ENCODE data around the gene FAM107B.
A peak's percentile ranks its signal among the peaks of the same experiment; 100 is the strongest.

The FAM107B gene

DNA sequence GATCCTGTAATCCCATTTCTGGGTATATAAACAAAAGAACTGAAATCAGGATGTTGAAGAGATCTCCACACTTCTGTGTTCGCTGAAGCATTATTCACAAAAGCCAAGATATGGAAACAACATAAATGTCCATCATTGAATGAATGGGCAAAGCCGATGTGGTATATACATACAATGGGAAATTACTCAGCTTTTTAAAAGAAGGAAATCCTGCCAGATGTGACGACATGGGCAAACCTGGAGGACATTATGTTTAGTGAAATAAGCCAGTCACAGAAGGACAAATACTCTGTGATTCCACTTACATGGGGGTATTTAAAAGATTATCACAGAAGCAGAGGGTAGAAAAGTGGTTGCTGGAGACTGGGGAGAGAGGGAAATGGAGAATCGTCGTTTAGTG lies 23.9 kb upstream of the FAM107B start:
- no peaks in the 10 kb centered on the region for H3K36me3 Mint-ChIP-seq
- no peak overlapping the region for H3K27ac Mint-ChIP-seq
- no peaks in the 10 kb centered on the region for H3K9me3 Mint-ChIP-seq
- no peak overlapping the region for H3K4me3 Mint-ChIP-seq
- H3K27me3 Mint-ChIP-seq: no peaks in the 10 kb centered on the region
- peaks cover 36% of the 10 kb centered on the region for H3K4me1 Mint-ChIP-seq
- no peak for ATAC-seq

DNA sequence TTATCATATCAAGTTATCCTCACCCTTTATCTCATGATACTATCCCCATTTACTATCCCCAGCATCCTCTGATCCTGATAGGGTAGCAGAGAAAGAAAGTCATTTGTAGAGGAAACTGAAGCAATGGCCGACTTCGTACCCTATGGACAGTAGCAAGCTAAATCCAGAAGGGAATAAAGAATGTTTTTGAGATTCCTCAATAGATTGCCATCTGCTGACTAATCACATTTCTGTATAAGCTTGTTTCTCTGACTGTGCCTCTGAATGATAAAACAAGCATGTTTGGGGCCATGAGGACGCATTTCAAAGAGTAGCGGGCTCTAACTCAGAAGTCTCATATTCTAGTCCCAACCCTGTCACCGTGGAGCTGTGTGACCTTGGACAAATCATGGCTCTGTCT lies 13.2 kb upstream of the FAM107B start:
- Mint-ChIP-seq H3K27ac (no peak overlapping the region), H3K27me3 (peaks cover 9% of the 10 kb centered on the region), H3K36me3 (no peaks in the 10 kb centered on the region), H3K4me1 (no peaks in the 10 kb centered on the region), H3K9me3 (peaks cover 10% of the 10 kb centered on the region), H3K4me3 (no peak overlapping the region)
- ATAC-seq: no peak

GRCh38 chr10:14784459-14785055 lies 9.9 kb upstream of the FAM107B start:
- Mint-ChIP-seq H3K9me3 (peaks cover 8% of the 10 kb centered on the region), H3K36me3 (no peaks in the 10 kb centered on the region), H3K27me3 (no peaks in the 10 kb centered on the region), H3K27ac (no peak overlapping the region), H3K4me3 (no peak overlapping the region), H3K4me1 (no peaks in the 10 kb centered on the region)
- ATAC-seq: no peak

GRCh38 chr10:14782691-14783363 lies 8.1 kb upstream of the FAM107B start:
- H3K27ac Mint-ChIP-seq: no peak overlapping the region
- H3K9me3 Mint-ChIP-seq: no peaks in the 10 kb centered on the region
- no peaks in the 10 kb centered on the region for H3K36me3 Mint-ChIP-seq
- H3K4me1 Mint-ChIP-seq: no peaks in the 10 kb centered on the region
- H3K4me3 Mint-ChIP-seq: no peak overlapping the region
- H3K27me3 Mint-ChIP-seq: no peaks in the 10 kb centered on the region
- ATAC-seq: no peak

GRCh38 chr10:14781763-14782162 lies 7.1 kb upstream of the FAM107B start:
- Mint-ChIP-seq H3K36me3 (no peaks in the 10 kb centered on the region), H3K27ac (no peak overlapping the region), H3K27me3 (no peaks in the 10 kb centered on the region), H3K4me3 (no peak overlapping the region), H3K4me1 (no peaks in the 10 kb centered on the region), H3K9me3 (no peaks in the 10 kb centered on the region)
- no peak for ATAC-seq

- no peaks in the 10 kb centered on the region for H3K4me1 Mint-ChIP-seq
- no peak overlapping the region for H3K27ac Mint-ChIP-seq
- no peaks in the 10 kb centered on the region for H3K36me3 Mint-ChIP-seq
- no peak overlapping the region for H3K4me3 Mint-ChIP-seq
- no peak for ATAC-seq
- no peaks in the 10 kb centered on the region for H3K27me3 Mint-ChIP-seq
- no peaks in the 10 kb centered on the region for H3K9me3 Mint-ChIP-seq
These were observed 4.4 kb upstream of the FAM107B start for GRCh38 chr10:14779001-14779651.

- Mint-ChIP-seq H3K9me3 (no peaks in the 10 kb centered on the region), H3K27me3 (no peaks in the 10 kb centered on the region), H3K4me3 (no peak overlapping the region), H3K36me3 (no peaks in the 10 kb centered on the region), H3K27ac (no peak overlapping the region), H3K4me1 (no peaks in the 10 kb centered on the region)
- ATAC-seq: no peak
These were observed 1.8 kb upstream of the FAM107B start for GRCh38 chr10:14776546-14776945.

- Mint-ChIP-seq H3K4me1 (no peaks in the 10 kb centered on the region), H3K36me3 (no peaks in the 10 kb centered on the region), H3K27me3 (no peaks in the 10 kb centered on the region), H3K27ac (no peak overlapping the region), H3K9me3 (no peaks in the 10 kb centered on the region), H3K4me3 (no peak overlapping the region)
- ATAC-seq: no peak
These were observed 959 bp upstream of the FAM107B start for GRCh38 chr10:14775656-14776055.

- Mint-ChIP-seq H3K27ac (no peak overlapping the region), H3K27me3 (no peaks in the 10 kb centered on the region), H3K9me3 (no peaks in the 10 kb centered on the region), H3K4me1 (no peaks in the 10 kb centered on the region), H3K4me3 (no peak overlapping the region), H3K36me3 (no peaks in the 10 kb centered on the region)
- no peak for ATAC-seq
These were observed 500 bp downstream of the FAM107B start for GRCh38 chr10:14774214-14774580.

GRCh38 chr10:14773551-14774213 lies 1.0 kb downstream of the FAM107B start:
- Mint-ChIP-seq H3K27me3 (no peaks in the 10 kb centered on the region), H3K36me3 (no peaks in the 10 kb centered on the region), H3K4me3 (no peak overlapping the region), H3K4me1 (no peaks in the 10 kb centered on the region), H3K27ac (no peak overlapping the region), H3K9me3 (no peaks in the 10 kb centered on the region)
- no peak for ATAC-seq

DNA sequence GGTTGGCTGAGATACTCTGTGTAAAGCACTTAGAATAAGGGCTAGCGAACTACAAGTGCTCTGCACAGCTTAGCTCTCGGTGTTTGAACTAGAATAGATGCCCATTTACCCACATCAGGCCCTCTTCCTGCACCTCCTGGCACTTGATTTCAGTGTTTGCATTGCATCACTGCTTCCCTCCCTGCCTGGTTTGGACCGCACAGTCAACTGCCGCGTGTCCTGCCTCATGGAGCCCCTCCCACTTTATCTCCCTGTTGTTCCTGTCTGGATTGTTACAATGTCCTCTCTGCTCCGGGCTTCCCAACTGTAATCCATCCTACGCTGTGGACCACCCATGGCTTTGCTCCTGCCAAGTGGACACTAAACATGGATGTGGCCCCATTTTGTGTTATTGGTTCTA lies 2.3 kb downstream of the FAM107B start:
- H3K4me1 Mint-ChIP-seq: peaks cover 3% of the 10 kb centered on the region
- no peak overlapping the region for H3K27ac Mint-ChIP-seq
- no peaks in the 10 kb centered on the region for H3K36me3 Mint-ChIP-seq
- no peaks in the 10 kb centered on the region for H3K9me3 Mint-ChIP-seq
- no peak overlapping the region for H3K4me3 Mint-ChIP-seq
- no peak for ATAC-seq
- no peaks in the 10 kb centered on the region for H3K27me3 Mint-ChIP-seq

DNA sequence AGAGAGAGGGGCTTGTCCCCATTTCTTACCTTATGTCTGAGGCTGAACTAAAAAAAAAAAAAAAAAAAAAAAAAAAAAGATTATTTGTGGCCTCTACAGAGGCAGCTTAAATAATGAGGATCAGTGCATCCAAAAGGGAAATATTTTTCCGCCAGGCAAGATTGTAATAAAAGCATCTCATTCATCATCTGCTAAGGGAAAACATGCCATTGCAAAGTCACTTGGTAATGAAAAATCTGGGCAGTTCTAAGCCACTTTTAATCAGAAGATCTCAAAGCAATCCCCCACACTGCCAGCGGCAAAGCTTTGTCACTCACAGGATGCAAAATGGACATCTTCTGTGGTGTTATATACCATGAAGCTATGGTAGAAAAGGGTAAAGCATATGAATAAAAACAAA lies 3.8 kb downstream of the FAM107B start:
- Mint-ChIP-seq H3K4me1 (peaks cover 6% of the 10 kb centered on the region), H3K36me3 (no peaks in the 10 kb centered on the region), H3K27ac (no peak overlapping the region), H3K4me3 (no peak overlapping the region), H3K27me3 (no peaks in the 10 kb centered on the region), H3K9me3 (no peaks in the 10 kb centered on the region)
- no peak for ATAC-seq

GRCh38 chr10:14761372-14761771 lies 13.3 kb downstream of the FAM107B start:
- H3K27ac Mint-ChIP-seq: peak overlapping the region; percentile 25
- H3K9me3 Mint-ChIP-seq: no peaks in the 10 kb centered on the region
- H3K4me1 Mint-ChIP-seq: peaks cover 14% of the 10 kb centered on the region
- no peaks in the 10 kb centered on the region for H3K27me3 Mint-ChIP-seq
- ATAC-seq: peak; percentile 82
- H3K36me3 Mint-ChIP-seq: no peaks in the 10 kb centered on the region
- no peak overlapping the region for H3K4me3 Mint-ChIP-seq

GRCh38 chr10:14758994-14759664 lies 15.6 kb downstream of the FAM107B start:
- Mint-ChIP-seq H3K36me3 (no peaks in the 10 kb centered on the region), H3K27me3 (no peaks in the 10 kb centered on the region), H3K4me3 (no peak overlapping the region), H3K4me1 (peaks cover 14% of the 10 kb centered on the region), H3K9me3 (no peaks in the 10 kb centered on the region), H3K27ac (no peak overlapping the region)
- no peak for ATAC-seq

- Mint-ChIP-seq H3K36me3 (no peaks in the 10 kb centered on the region), H3K27me3 (no peaks in the 10 kb centered on the region), H3K9me3 (no peaks in the 10 kb centered on the region), H3K4me3 (no peak overlapping the region), H3K4me1 (peaks cover 15% of the 10 kb centered on the region), H3K27ac (no peak overlapping the region)
- no peak for ATAC-seq
These were observed 16.2 kb downstream of the FAM107B start for GRCh38 chr10:14758451-14758850.

Measured in stimulated activated memory B cell treated with anti-CD40 and anti-IgM and Interleukin-4, amounts not matched to agents 10 μg/mL and 1 μg/mL and 100 μg/mL, for 72 hours (primary cell).